ENCODE data around the gene CLNS1A.

The CLNS1A gene, protein sequence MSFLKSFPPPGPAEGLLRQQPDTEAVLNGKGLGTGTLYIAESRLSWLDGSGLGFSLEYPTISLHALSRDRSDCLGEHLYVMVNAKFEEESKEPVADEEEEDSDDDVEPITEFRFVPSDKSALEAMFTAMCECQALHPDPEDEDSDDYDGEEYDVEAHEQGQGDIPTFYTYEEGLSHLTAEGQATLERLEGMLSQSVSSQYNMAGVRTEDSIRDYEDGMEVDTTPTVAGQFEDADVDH

DNA sequence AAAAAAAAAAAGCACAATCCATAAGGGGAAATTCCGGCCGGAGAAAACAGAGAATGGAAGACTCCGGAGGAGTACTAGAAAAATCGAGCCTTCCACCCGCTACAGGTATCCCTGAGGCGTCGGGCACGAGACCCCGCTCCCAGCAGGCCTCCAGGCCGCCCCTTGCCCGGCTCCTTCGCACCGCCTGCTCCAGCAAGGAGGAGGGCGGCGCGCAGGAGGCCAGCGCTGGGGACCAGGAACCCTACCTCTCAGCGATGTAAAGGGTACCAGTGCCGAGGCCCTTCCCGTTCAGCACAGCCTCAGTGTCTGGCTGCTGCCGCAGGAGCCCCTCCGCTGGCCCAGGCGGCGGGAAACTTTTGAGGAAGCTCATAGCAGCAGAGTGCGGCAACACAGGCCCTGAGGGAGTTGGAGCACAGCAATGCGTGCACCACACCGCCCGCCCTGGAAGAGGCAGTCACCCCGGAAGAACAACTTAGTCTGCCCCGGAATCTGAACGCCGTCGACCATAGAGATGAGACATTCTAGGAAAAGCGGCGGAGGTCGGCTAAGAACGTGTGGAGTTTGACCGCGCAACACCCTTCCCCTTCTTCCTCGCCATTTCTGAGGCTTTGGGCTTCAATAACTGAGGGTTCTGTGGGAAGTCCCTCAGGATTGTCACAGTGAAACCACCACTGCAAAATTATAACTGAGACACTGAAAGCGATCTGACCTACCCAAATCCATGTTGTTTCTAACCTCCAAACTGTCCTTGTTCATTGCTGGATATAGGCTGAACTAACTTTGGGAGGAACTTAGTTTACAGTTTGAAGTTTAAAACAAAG lies at the start of gene CLNS1A:
Gene CLNS1A, minus strand, starts transcription at position 450 of the 821 bp plus-strand sequence. Its CDS starts 80 bp downstream, at position 370.
- H3K27ac ChIP-seq: peak within 1 kb of the TSS; percentile 97
- H3K9me3 ChIP-seq (ENCODE audit: low read depth, low read length): no peaks in the 10 kb centered on the region
- H3K9ac ChIP-seq (ENCODE audit: insufficient read length): peak within 1 kb of the TSS; percentile 98
- peak within 1 kb of the TSS; percentile 100 for H3K4me3 ChIP-seq
- peaks cover 23% of the 10 kb centered on the region for H3K36me3 ChIP-seq (ENCODE audit: insufficient read depth, low read length)
- TF ChIP-seq POLR2AphosphoS5 (IDR thresholded peaks at IDR 0.05; ENCODE audit: borderline replicate concordance, low read depth, low read length) (peak; percentile 97), FOXP2 (optimal IDR thresholded peaks at IDR 0.05; ENCODE audit: control extremely low read depth, extremely low read length, insufficient read depth) (peak; percentile 97), EZH2 (IDR thresholded peaks at IDR 0.05) (no peak)
- DNase-seq (ENCODE audit: low read depth, low spot score): peak; percentile 76

DNA sequence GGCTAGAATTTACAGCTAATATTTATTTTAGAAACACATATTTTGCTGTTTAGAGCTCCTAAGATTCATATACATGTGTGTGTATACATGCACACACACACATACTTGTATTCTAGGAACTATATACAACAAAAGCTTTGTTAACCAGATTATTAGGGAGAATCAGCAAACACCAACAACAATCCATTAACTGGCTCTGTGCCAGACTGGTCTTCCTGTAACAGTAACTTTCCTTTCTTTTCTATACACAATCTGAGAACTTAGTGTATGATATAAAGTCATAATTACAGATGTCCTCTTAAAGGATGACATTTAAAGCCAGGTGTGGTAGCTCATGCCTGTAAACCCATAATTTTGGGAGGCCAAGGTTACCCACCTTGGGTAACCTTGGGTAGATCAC lies 49.5 kb upstream of the CLNS1A start:
- no peak overlapping the region for H3K9ac ChIP-seq (ENCODE audit: insufficient read length)
- no peak overlapping the region for H3K27ac ChIP-seq
- no peaks in the 10 kb centered on the region for H3K9me3 ChIP-seq (ENCODE audit: low read depth, low read length)
- no peak overlapping the region for H3K4me3 ChIP-seq
- H3K36me3 ChIP-seq (ENCODE audit: insufficient read depth, low read length): peaks cover 29% of the 10 kb centered on the region
- TF ChIP-seq EZH2 (IDR thresholded peaks at IDR 0.05) (no peak), FOXP2 (optimal IDR thresholded peaks at IDR 0.05; ENCODE audit: control extremely low read depth, extremely low read length, insufficient read depth) (no peak), POLR2AphosphoS5 (IDR thresholded peaks at IDR 0.05; ENCODE audit: borderline replicate concordance, low read depth, low read length) (no peak)
- DNase-seq (ENCODE audit: low read depth, low spot score): no peak

DNA sequence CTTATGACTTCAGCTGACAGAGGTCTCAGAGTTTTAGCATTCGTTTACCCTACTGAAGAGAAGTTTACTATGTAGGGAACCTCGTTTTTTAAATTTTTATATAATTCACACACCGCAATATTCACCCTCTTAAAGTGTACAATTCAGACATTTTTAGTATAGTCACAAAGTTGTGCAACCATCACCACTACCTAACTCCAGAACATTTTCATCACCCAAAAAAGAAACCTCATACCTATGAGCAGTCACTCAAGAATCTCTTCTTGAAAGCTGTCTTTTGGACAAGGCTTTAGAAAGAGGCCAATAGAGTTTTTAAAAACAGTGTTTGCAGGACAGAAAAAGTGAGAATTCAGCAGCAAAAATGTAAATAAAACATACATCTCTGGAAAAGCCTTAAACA lies 39.5 kb upstream of the CLNS1A start:
- H3K27ac ChIP-seq: no peak overlapping the region
- no peaks in the 10 kb centered on the region for H3K9me3 ChIP-seq (ENCODE audit: low read depth, low read length)
- no peak for DNase-seq (ENCODE audit: low read depth, low spot score)
- H3K9ac ChIP-seq (ENCODE audit: insufficient read length): no peak overlapping the region
- peaks cover 61% of the 10 kb centered on the region for H3K36me3 ChIP-seq (ENCODE audit: insufficient read depth, low read length)
- H3K4me3 ChIP-seq: no peak overlapping the region
- TF ChIP-seq FOXP2 (optimal IDR thresholded peaks at IDR 0.05; ENCODE audit: control extremely low read depth, extremely low read length, insufficient read depth): no peak
- TF ChIP-seq EZH2 (IDR thresholded peaks at IDR 0.05): no peak
- no peak for TF ChIP-seq POLR2AphosphoS5 (IDR thresholded peaks at IDR 0.05; ENCODE audit: borderline replicate concordance, low read depth, low read length)

DNA sequence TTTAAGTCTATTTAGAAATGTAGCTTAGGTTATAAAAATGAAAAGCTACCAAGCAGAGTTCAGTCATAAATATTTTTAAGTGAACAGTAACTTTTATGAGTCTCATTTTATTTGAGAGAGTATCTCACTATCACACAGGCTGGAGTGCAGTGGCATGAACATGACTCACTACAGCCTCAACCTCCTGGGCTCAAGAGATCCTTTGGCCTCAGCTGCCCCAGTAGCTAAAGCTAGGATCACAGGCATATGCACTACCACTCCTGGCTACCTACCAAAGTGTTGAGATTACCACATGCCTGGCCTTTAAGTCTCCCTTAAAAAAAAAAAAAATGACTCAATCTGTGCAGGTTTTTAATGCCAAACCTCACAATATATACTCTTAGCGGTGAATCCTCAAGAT lies 34.7 kb upstream of the CLNS1A start:
- Histone ChIP-seq H3K27ac (no peak overlapping the region), H3K36me3 (ENCODE audit: insufficient read depth, low read length) (peaks cover 83% of the 10 kb centered on the region), H3K9ac (ENCODE audit: insufficient read length) (no peak overlapping the region), H3K9me3 (ENCODE audit: low read depth, low read length) (no peaks in the 10 kb centered on the region), H3K4me3 (no peak overlapping the region)
- no peak for DNase-seq (ENCODE audit: low read depth, low spot score)
- TF ChIP-seq FOXP2 (optimal IDR thresholded peaks at IDR 0.05; ENCODE audit: control extremely low read depth, extremely low read length, insufficient read depth) (no peak), EZH2 (IDR thresholded peaks at IDR 0.05) (no peak), POLR2AphosphoS5 (IDR thresholded peaks at IDR 0.05; ENCODE audit: borderline replicate concordance, low read depth, low read length) (no peak)

DNA sequence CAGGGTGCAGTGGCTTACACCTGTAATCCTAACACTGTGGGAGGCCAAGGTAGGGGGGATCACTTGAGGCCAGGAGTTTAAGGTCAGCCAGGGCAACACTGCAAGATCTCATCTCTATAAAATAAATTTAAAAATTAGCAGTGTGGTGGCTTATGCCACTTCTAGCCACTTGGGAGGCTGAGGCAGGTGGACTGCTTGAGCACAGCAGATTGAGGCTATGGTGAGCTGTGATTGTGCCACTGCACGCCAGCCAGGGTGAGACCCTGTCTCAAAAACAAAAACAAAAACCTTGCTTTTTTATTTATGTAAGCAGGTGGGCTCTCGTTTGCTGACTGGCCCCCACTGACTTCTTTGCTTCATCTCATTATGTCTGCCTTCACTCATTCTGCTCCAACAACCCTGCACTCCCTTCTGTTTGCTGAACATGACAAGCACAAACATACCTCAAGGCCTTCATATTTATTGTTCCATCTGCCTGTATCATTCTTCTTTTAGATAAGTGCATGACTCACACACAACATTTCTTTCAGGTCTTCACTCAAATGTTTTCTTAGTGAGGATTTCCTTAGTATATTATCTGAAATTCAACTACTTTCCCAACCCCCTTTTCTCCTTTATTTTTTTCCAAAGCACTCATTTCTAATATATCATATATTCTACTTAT lies 32.4 kb upstream of the CLNS1A start:
- Histone ChIP-seq H3K36me3 (ENCODE audit: insufficient read depth, low read length) (peaks cover 68% of the 10 kb centered on the region), H3K27ac (no peak overlapping the region), H3K4me3 (no peak overlapping the region), H3K9ac (ENCODE audit: insufficient read length) (no peak overlapping the region), H3K9me3 (ENCODE audit: low read depth, low read length) (no peaks in the 10 kb centered on the region)
- TF ChIP-seq EZH2 (IDR thresholded peaks at IDR 0.05): no peak
- no peak for TF ChIP-seq POLR2AphosphoS5 (IDR thresholded peaks at IDR 0.05; ENCODE audit: borderline replicate concordance, low read depth, low read length)
- no peak for TF ChIP-seq FOXP2 (optimal IDR thresholded peaks at IDR 0.05; ENCODE audit: control extremely low read depth, extremely low read length, insufficient read depth)
- no peak for DNase-seq (ENCODE audit: low read depth, low spot score)

DNA sequence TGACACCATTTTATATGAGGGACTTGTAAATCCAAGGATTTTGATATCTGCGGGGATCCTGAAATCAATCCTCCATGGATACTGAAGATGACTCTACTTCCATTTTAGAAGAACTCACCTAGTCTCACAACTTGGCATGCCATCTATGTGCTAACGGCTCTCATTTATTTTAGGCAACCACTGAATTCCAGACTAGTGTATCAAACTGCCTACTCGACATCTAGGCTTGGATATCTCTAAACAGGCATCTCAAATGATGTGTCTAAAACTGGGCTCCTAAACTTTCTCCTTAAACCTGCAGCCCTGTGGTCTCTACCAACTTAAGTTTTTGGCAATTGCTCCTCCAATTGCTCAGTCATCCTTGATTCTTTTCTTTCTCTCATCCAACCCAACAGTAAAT lies 31.2 kb upstream of the CLNS1A start:
- H3K4me3 ChIP-seq: no peak overlapping the region
- no peak overlapping the region for H3K9ac ChIP-seq (ENCODE audit: insufficient read length)
- DNase-seq (ENCODE audit: low read depth, low spot score): no peak
- peaks cover 59% of the 10 kb centered on the region for H3K36me3 ChIP-seq (ENCODE audit: insufficient read depth, low read length)
- no peak overlapping the region for H3K27ac ChIP-seq
- TF ChIP-seq FOXP2 (optimal IDR thresholded peaks at IDR 0.05; ENCODE audit: control extremely low read depth, extremely low read length, insufficient read depth): no peak
- no peaks in the 10 kb centered on the region for H3K9me3 ChIP-seq (ENCODE audit: low read depth, low read length)

DNA sequence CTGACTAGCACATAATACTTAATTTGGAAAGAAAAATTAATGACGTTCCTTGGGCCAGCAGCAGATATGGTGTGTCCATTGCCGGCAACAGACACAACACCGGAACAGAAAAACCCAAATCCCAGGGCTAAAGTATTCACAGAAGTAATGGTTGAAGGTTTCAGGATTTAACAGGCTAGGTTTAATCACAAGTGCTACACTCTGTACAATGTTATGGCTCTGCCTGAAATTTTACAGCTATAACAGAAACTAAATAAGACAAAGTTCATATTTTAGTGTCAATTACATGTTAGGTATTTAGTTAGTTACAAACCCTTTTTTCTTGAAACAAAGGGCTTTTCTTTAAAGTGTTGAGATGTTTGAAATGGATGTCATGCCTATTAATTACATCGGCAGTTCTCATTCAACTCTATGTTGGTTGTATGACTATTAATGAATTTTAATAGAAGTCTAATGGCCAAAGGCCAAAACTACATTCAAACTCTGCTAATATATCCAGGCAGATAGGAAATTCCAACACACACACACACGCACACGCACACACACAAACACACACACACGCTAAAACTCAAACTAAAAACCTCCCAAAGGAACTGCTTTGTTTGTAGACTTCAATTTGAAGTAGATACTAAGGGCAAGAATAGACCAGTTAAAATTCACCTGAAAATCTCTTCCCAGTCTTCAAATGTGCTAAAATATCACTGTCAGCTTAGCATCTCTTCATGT lies 27.8 kb upstream of the CLNS1A start:
- no peak overlapping the region for H3K4me3 ChIP-seq
- no peaks in the 10 kb centered on the region for H3K9me3 ChIP-seq (ENCODE audit: low read depth, low read length)
- TF ChIP-seq EZH2 (IDR thresholded peaks at IDR 0.05) (no peak), FOXP2 (optimal IDR thresholded peaks at IDR 0.05; ENCODE audit: control extremely low read depth, extremely low read length, insufficient read depth) (no peak), POLR2AphosphoS5 (IDR thresholded peaks at IDR 0.05; ENCODE audit: borderline replicate concordance, low read depth, low read length) (no peak)
- no peak overlapping the region for H3K9ac ChIP-seq (ENCODE audit: insufficient read length)
- no peak for DNase-seq (ENCODE audit: low read depth, low spot score)
- peaks cover 32% of the 10 kb centered on the region for H3K36me3 ChIP-seq (ENCODE audit: insufficient read depth, low read length)
- no peak overlapping the region for H3K27ac ChIP-seq

DNA sequence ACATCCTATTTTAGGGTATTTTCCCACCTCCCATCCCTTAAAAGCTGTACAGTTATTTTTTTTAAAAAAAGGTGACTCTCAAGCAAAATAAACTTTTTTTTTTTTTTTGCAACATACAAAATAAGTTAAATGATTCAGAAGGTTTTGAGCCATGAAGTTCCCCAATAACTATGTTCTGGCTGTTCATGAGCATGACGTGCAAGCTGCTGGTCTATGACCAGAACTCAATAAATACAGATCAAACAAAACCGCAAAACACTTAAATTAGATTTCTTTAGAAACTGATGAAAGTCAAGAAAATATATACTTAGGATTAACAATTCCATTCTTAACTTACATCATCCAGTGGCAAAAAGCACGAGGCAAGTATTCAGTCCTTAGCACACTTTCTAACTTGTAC lies 24.1 kb upstream of the CLNS1A start:
- no peak for DNase-seq (ENCODE audit: low read depth, low spot score)
- no peak overlapping the region for H3K9ac ChIP-seq (ENCODE audit: insufficient read length)
- no peak for TF ChIP-seq FOXP2 (optimal IDR thresholded peaks at IDR 0.05; ENCODE audit: control extremely low read depth, extremely low read length, insufficient read depth)
- TF ChIP-seq EZH2 (IDR thresholded peaks at IDR 0.05): no peak
- no peak for TF ChIP-seq POLR2AphosphoS5 (IDR thresholded peaks at IDR 0.05; ENCODE audit: borderline replicate concordance, low read depth, low read length)
- H3K27ac ChIP-seq: no peak overlapping the region
- H3K9me3 ChIP-seq (ENCODE audit: low read depth, low read length): no peaks in the 10 kb centered on the region
- H3K36me3 ChIP-seq (ENCODE audit: insufficient read depth, low read length): peaks cover 4% of the 10 kb centered on the region; the same call in 1 of the 2 replicates
- H3K4me3 ChIP-seq: no peak overlapping the region

Data from SK-N-MC (cell line).